HG02970 (cell line): ENCODE results near the gene IGSF3.

ENCODE experiments used
- ATAC-seq: cut with Tn5 transposase; IDR thresholded peaks from one replicate; pipeline ENCODE4 v1.9.1; 2021; ENCODE audit warnings: mild to moderate bottlenecking, moderate library complexity, moderate number of reproducible peaks; ENCODE audit not compliant: unreplicated experiment, low FRiP score

Gene IGSF3

DNA sequence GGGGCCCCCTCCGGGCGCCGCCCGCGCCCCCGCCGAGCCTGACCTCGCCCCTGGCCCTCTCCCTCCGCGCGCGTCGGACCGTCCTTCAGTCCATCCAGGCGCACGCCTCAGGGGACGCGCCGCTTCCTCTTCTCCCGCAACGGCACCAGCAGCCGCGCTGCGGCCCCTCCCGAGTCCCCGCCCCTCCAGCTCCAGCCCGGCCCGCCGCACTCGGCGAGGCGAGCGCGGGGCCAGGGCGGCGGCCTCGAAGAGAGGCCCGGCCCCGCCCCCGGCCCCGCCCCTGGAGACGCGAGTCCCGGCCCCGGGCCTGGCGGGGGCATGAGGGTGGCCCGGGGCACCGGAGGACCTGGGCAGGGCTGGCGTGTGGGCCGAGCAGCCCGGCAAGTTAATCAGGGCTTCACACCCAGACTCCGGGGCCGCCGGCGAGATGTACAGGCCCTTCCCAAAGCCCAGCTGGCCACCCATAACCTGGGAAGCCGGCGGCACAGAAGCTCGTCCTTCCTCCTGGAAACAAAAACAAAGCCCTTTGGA, at the start of gene IGSF3:
Gene IGSF3 (minus strand): TSS at position 159 of the 531 bp plus-strand sequence. CDS start 1,407 bp downstream, outside the sequence.
- no peak for ATAC-seq

DNA sequence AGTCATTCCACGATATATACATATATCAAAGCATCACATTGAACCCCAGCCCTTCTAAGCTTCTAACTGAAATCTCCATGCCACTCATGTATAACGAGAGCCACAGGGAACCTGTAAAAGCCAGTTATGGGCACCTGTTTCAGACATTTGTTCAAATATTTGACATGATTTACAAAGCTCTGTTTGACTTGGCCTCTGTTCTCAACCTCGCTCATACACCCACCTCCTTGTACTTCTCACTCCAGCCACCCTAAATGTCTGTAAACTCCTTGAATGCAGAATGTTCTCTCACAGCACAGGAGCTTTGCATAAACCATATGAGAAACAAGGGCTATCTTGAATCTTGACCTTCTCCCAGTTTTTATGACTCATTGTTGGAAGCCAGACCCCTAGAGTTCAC, 49.8 kb upstream of the IGSF3 start:
- no peak for ATAC-seq

DNA sequence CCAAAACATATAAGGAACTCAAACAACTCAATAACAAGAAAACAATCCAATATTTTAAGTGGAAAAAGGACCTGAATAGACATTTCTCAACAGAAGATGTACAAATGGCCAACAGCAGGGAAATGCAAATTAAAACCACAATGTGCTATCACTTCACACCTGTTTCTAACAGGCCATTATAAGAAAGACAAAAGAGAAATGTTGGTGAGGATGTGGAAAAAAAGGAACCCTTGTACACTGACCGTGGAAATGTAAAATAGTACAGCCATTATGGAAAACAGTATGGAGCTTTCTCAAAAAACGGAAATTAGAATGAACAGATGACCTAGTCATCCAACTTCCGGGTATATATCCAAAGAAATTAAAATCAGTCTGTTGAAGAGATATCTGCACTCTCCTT, 48.9 kb upstream of the IGSF3 start:
- ATAC-seq = no peak

DNA sequence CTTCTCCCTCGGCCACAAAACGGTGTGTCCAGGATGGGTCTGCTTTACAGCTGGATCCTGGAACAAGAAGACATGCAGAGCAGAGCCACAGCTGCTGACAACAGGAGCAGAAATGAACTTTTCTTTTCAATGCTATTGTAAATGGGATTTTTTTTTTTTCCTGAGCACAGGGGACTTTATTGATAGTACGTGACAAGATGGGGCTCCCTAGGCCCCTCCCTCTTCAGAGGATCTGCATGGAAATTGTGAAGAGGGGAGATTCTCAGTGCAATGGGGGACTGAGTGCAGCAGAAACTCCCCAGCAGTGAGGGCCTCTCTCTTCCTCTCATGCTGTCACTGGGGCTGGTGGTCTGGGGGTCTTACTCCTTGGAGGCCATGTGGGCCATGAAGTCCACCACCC, 45.9 kb upstream of the IGSF3 start:
- no peak for ATAC-seq

DNA sequence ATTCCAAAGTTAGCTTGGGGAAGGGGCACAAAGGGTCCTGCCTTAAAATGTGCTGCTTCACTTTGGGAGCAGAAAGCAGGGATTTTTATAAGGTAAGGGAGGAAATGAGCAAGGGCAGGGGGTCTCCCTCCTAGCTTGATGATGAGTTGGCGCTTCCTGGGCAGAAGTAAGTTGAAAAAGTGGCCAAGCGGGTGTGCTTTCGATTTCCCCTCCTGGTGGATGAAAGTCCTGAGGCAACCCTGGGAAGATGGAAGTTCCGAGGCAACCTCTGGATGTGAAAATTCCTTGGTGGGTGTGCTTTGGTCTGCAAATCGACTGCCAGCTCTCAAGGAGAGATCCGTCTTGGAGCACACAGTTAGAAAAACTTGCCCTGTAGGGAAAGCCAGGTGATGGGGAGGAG, 45.0 kb upstream of the IGSF3 start:
- ATAC-seq = no peak

DNA sequence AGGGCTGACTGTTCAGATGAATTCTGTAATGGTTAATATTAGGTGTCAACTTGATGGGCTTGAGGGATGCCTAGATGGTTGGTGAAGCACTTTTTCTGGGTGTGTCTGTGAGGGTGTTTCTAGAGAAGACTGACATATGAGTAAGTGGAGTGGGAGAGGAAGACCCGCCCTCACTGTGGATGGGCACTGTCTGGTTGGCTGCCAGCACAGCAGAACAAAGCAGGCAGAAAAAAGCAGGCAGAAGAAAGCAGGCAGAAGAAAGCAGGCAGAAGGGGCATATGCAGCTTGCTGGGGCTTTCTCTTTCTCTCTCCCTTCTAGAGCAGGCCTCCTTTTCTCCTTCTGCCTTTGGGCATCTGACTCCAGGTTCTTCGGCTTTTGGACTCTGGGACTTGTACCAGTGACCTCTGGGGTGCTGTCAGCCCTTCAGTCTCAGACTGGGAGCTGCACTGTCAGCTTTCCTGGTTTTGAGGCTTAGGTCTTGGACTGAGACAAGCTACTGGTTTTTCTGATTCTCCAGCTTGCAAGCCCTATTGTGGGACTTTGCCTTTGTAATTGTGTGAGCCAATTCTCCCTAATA, 43.8 kb upstream of the IGSF3 start:
- ATAC-seq = no peak

DNA sequence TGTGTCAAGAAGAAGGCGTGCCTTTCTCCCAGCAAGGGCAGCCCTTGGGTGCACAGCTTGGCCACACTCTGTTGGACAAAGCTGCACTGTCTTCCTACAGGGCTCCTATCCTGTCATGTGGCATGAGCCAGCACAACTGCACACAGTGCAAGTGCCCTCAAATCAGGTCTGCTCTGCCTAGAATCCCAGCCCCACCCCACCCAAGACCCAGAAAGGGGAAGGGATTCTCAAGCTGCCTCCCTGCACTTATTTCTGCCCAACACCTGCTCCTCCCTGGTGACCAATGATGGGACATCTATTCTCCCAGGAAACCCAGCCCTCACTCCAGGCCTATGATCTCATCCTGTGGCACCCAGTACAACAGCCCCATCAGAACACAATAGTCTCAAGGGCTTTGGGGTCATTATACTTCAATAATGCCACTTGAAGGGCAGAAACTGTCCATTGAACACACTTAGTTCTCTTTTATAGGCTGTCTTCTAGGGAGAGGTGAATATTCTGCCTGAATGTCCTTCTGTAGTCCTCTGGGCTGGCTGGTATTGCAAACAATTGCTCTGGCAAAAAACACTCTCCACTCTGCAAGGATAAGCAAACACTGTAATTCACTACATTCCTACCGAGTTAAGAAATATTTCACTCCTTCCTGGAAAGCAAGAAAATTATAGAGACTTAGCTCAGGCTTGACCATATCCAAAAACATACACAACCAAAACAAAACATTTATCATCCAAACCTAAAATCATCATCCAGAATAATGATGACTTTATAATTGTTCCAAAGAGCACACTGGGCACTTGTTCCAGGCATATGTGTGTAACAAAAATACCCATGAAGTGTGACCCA, 43.1 kb upstream of the IGSF3 start:
- no peak for ATAC-seq

DNA sequence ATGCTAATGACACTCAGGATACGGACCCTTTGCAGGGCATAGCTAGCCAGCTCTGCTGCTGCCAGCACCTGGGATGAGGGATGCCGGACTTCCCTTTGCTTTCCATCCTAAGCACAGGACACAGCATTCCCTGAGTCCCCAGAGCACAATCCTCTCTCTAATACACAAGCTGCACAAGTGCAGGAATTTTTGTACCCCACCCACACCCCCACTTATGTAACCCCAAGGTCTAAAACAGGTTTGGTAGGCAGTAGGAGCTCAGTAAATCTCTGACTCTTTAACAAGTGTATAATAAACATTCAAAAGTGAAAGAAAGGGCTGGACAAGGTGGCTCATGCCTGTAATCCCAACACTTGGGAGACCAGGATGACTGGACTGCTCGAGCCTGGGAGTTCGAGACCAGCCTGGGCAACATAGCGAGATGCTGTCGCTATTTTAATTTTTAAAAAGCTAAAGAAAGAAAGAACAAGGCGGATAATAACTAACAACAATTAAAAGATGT, 42.2 kb upstream of the IGSF3 start:
- ATAC-seq = no peak

DNA sequence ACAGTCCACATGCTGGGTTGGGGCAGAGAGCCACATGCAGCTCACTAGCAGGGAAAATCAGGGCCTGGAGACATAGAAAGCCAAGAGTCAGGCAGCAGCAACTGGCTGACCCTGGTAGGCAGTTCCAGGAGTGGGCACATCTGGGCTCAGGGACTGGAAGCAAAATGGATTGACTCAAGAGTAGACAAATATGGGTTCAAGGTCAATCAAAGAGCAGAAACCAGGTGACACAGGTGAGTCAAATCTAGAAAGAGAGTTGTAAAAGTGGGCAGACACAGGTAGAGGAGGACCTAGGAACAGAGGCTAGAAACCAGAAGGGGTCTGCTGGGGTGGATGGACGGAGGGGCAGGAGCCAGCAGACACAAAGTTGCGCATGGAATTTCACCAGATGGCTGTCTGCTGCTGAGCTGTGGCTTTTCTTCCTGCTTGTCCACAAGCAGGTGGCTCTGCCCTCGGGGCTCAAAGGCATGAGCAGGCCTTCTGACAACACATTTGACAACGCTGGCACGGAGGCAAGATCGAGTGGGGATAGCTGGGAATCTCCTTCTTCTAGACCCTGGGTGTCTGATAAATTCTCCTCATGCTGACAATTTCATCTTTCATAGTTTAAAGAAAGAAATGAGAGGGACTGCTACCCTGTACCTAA, 40.8 kb upstream of the IGSF3 start:
- no peak for ATAC-seq

DNA sequence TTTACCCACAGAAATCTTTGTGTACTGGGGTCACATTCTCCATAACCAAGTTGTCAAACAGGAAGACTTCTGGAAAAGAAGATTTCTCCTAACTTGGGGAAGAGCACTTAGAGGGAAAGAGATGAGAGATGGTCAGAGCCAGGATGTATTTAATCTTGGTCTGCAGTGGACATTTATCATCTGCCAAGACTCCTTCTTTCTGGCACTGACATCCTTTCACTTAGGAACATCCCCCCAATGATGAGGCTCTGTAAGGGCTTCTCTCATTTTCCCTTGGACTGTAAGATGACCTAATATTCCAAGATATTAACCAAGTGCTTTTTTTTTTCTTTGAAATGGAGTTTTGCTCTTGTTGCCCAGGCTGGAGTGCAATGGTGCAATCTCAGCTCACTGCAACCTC, 39.3 kb upstream of the IGSF3 start:
- no peak for ATAC-seq

DNA sequence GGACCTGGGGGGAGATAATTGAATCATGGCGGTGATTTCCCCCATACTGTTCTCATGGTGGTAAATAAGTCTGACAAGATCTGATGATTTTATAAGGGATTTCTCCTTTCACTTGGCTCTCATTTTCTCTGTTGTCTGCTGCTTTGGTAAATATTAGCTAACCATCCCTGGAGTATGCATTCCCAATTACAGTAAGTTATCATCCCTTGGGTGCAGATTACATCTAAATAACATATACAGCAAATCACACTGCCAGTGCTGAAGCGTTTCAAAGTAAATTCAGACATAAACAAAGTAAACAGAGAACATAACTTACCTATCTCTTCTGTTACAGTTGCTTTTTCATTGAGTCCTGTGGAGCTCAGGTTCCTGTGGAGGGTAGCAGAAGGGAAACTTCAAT, 38.6 kb upstream of the IGSF3 start:
- no peak for ATAC-seq

DNA sequence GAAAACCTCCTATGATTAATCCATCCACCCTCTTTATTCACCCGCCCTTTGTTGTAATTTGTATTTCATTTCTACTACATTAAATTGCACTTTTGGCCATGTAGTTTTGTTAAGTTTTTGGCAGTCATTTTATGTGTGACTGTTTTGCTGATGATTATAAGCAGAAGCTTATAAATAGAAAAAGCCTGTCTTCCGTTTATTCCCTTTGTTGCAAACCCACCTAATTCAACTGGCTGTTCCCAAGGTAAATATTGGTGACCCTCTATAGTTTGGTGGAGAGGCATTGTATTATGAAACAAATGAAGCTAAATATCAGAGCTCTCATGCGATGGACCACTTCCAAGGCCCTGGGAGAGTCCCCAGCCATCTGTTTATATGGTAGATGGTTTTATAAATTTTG, 36.7 kb upstream of the IGSF3 start:
- no peak for ATAC-seq

DNA sequence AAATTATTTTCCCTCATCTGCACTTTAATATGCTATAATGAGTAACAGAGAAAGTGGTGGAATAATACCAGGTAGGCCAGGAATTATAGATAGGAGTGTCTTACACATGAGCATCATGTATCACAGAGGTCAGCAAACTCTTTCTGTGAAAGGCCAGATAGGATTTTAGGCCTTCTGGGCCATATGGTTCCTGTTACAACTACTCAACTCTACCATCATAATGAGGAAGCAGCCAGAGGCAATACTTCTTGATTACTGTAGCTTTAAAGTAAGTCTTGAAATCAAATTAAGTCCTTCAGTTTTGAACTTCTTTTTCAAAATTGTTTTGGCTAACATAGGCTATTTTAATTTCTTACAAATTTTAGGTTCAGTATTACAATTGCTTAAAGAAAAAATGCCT, 32.1 kb upstream of the IGSF3 start:
- no peak for ATAC-seq

DNA sequence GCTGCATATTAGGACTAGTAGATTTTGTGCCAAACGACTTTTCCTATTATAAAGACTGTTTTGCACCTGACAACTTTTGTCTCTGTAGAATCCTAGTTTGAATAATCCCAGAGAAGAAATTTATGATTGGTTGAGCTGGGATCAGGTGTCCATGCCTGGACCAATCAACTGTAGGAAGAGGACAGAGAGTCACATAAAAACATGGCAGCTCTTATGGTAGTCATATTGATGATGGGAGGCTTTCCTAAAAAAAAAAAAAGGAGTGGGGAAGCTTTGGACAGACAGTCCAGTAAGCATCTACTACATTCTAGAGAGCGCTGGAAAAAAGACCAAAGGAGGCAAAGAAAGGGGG, 30.7 kb upstream of the IGSF3 start:
- ATAC-seq = no peak

DNA sequence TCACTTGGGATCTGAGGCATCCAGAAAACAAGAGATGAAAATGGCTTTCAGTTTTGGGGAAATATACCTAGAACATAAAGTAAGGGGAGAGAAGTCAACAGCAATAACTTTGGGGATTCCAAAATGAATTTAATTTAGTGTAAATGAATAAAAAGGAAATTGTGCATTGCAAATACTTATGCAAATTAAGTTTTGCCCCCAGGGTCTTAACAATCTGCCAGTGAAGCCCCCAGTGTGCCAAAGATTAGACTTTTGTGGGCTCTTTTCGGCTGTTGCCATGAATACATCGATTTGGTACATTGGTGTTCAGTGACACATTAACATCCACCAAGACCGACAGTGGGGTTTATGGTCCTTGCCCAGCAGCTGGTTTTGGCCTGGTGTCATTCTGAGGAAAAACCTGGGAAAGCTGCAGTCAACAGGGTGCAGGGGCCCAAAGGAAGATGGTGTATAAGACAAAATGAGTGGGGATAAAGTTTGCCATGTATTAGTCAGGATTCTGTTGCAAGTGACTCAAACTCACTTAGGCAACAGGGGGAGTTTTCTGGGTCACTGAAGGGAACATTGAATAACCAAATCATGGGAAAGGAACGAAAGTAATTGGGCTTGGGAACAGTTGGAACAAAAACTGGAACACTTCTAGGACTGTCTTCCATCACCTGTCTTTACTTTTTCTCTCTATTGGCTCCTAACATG, 30.2 kb upstream of the IGSF3 start:
- no peak for ATAC-seq

DNA sequence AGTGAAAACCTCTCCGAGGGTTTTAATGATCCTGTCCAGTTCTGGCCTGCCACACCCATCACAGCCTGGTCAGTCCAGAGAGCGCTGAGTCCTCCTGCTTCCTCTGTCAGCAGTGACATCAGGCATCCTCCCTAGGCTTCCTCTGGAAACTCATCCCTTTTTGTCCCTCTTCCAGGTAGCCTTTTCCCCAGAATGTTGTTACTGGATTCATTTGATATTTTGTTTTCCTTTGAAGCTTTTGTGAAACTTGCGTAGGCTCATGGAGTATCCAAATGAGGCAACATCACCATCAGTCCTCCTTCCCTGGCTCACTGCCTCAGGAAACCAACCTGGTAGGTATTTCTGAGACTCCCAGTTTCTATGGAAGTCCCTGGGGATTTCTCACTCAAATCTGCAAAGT, 27.0 kb upstream of the IGSF3 start:
- no peak for ATAC-seq

DNA sequence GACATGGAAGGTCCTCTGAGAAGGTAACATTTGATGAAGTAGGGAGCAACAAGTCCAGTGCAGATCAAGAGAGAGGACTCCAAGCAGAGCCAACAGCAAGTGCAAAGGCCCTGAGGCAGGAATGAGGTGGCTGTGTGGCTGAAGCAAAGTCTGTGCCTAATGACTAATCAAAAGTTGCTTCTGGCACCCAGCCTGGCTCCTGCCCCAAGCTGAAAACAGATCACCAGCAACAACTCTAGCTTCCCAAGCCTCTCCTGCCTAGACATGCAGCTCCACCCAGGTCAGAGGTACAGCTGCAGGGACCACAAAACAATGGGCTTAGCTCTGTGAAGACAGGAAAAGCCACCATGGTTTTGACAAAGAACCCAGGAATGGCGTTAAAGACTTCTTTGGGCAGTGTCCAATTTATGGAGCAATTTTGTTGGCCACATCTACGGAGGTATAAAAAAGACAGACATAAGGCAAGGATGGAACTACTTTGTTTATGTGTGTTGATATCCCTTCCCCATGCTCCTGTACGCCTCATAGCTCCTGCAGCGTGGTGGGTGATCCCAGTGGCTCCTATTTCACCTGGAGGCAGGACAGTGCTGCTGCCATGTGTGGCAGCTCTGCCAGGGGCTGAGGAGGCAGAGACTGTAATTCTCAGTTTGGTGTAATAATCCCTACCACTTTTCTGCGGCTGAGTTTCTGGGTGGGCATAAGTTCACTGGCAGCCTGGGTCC, 26.4 kb upstream of the IGSF3 start:
- ATAC-seq = no peak

DNA sequence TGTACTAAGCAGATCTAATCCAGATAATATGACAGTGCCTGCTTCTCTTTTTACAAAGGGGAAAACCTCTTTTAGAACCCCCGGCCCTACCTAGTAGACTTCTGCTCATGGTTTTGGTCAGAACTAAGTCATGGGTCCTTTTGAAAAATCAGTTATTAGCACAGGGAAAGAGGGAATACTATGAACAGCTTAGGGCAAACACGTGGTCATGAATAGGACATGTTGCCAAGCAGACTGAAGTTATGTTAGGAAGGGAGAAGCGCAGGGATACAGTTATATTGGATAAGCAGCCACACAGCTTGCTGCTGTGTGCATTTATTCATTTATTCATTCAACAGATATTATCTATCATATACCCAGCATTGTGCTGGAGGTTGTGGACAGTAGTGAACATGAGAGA, 25.3 kb upstream of the IGSF3 start:
- no peak for ATAC-seq

DNA sequence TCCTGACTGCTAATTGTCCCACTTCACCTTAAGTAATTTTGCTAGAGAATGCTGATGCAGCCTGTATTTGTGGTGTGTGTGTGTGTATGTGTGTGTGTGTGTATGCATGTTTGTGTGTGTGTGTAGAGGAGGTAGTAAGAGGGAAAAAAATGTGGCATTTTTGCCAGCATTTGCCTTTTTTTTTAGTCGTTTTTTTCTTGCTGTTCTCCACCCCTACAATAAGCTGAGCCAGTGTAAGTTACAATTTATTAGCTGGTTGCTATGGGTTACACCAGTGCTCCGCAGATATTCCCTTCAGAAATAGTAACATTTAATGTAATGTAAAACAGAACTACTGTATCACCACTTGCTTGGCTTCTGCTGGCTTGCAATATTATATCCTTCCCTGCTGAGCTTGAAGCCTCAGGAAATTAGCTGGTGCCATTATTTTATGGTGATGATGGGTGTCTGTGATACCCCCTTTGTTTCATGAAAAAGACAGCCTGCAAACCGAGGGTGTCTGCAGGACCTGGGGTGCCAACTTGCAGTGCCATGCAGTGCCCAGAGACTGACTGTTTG, 23.4 kb upstream of the IGSF3 start:
- ATAC-seq = no peak

DNA sequence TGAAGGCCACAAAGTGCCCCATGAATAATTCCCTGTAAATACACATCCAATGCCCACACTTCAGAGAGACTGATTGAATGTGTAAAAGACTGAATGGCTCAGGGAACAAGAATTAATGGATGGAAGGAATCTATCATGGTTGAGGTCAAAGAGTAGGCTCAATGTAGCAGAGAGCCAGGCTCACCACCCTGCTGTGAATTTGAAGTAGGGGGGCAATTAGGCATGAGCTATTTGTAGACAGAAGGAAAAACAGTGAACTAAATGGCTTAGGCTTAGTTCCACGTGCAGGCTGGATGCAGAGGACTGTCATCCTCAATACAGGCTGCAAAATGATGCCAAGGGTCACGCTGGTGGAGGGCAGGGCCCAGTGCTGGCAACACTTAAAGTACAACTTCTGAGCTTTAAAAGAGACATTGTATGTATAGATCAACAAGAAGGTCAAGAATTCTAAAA, 22.9 kb upstream of the IGSF3 start:
- ATAC-seq = no peak
